AG09319 (cell line): ENCODE data around the gene MYO1E.
"Not testable (repeated sequence)": the region's sequence is repeated elsewhere in the genome, so short reads cannot be mapped to it uniquely, and the experiment has no call there.

Experiments
- DNase-seq: peaks from one replicate; pipeline ENCODE4 v3.0.0-alpha.2; 2010; ENCODE audit warnings: low read depth; ENCODE audit errors: extremely low read depth
- CTCF ChIP-seq: IDR thresholded peaks from 2 replicates; pipeline ENCODE4 v1.5.1; 2011; ENCODE audit warnings: low read depth, mild to moderate bottlenecking, inconsistent platforms, low read length, moderate library complexity

Gene MYO1E

GRCh38 chr15:59398220-59398619 is 25.5 kb upstream of the MYO1E start:
- DNase-seq, result no peak
- no peak for TF ChIP-seq CTCF

- DNase-seq, result no peak
- peak; percentile 8 for TF ChIP-seq CTCF
These were observed 24.0 kb upstream of the MYO1E start for GRCh38 chr15:59396679-59397078.

GRCh38 chr15:59396211-59396610 is 23.5 kb upstream of the MYO1E start:
- no peak for TF ChIP-seq CTCF
- DNase-seq, result no peak

GRCh38 chr15:59394166-59394661 is 21.5 kb upstream of the MYO1E start:
- DNase-seq, result no peak
- TF ChIP-seq CTCF, result no peak

- TF ChIP-seq CTCF, result no peak
These were observed 19.6 kb upstream of the MYO1E start for GRCh38 chr15:59392299-59392698.

GRCh38 chr15:59388670-59389069 is 16.0 kb upstream of the MYO1E start:
- no peak for DNase-seq
- no peak for TF ChIP-seq CTCF

More at GRCh38 chr15:59392299-59392698, 19.6 kb upstream of the MYO1E start:
- DNase-seq, result no peak

GRCh38 chr15:59387196-59387878 is 14.7 kb upstream of the MYO1E start:
- not testable (repeated sequence) for DNase-seq

- TF ChIP-seq CTCF, result no peak
- DNase-seq, result no peak
These were observed 12.5 kb upstream of the MYO1E start for GRCh38 chr15:59385171-59385570.
